GM18858 (cell line): ENCODE data around the gene INMT.

ENCODE experiments used
- ATAC-seq: cut with Tn5 transposase; IDR thresholded peaks from one replicate; pipeline ENCODE4 v1.9.1; 2021; ENCODE audit not compliant: unreplicated experiment

The INMT gene

GRCh38 chr7:30779574-30779973, 27.6 kb downstream of the INMT start:
- no peak for ATAC-seq

- no peak for ATAC-seq
Measured at GRCh38 chr7:30780941-30781340, 29.0 kb downstream of the INMT start.

GRCh38 chr7:30782690-30783089, 30.8 kb downstream of the INMT start:
- no peak for ATAC-seq

- ATAC-seq: no peak
Measured at GRCh38 chr7:30785786-30786185, 33.9 kb downstream of the INMT start.

- ATAC-seq: no peak
Measured at GRCh38 chr7:30787486-30787885, 35.6 kb downstream of the INMT start.

- no peak for ATAC-seq
Measured at GRCh38 chr7:30788640-30789333, 36.9 kb downstream of the INMT start.

GRCh38 chr7:30789334-30789711, 37.4 kb downstream of the INMT start:
- ATAC-seq: no peak

GRCh38 chr7:30790356-30790755, 38.4 kb downstream of the INMT start:
- ATAC-seq: no peak

GRCh38 chr7:30791114-30791513, 39.2 kb downstream of the INMT start:
- no peak for ATAC-seq

- no peak for ATAC-seq
Measured at GRCh38 chr7:30795161-30795948, 43.4 kb downstream of the INMT start.

- no peak for ATAC-seq
Measured at GRCh38 chr7:30796105-30796869, 44.4 kb downstream of the INMT start.

GRCh38 chr7:30797176-30798040, 45.5 kb downstream of the INMT start:
- no peak for ATAC-seq

- peak; percentile 70 for ATAC-seq
Measured at GRCh38 chr7:30799206-30799975, 47.5 kb downstream of the INMT start.

- ATAC-seq: no peak
Measured at GRCh38 chr7:30799976-30800661, 48.2 kb downstream of the INMT start.

- peak; percentile 22 for ATAC-seq
Measured at GRCh38 chr7:30800785-30801252, 48.9 kb downstream of the INMT start.

GRCh38 chr7:30802812-30803211, 50.9 kb downstream of the INMT start:
- no peak for ATAC-seq

- ATAC-seq: no peak
Measured at GRCh38 chr7:30804078-30804661, 52.2 kb downstream of the INMT start.

- no peak for ATAC-seq
Measured at GRCh38 chr7:30805081-30805691, 53.3 kb downstream of the INMT start.

GRCh38 chr7:30805931-30806330, 54.0 kb downstream of the INMT start:
- ATAC-seq: no peak
